PC-3 (cell line): Measurements from ENCODE around the gene SUGCT. TPM values are rescaled to one million over a fixed set of nuclear protein-coding genes. Genes with fewer than 3 reads are reported as not detected.

ENCODE experiments used
- ATAC-seq: fragments of 200-7000 bp; cut with Tn5 transposase; 2 replicates; pipeline ENCODE4 v1.9.1; 2020; ENCODE audit warnings: mild to moderate bottlenecking, moderate library complexity
- BruUV-seq: library from RNA; stranded (reverse); fragments of 400-500 nt; replicated peaks from 2 replicates; lab custom pipeline; 2021; lab: Mats Ljungman, UMichigan
- CTCF ChIA-PET: fragments of 300-600 bp; sonication (Branson Sonifier 250); formaldehyde crosslinking; loops from one replicate; lab custom pipeline; 2022; ENCODE audit warnings: antibody characterized with exemption; lab: Charles Lee
- POLR2A ChIA-PET: fragments of 300-600 bp; sonication (Branson Sonifier 250); formaldehyde crosslinking; loops from one replicate; lab custom pipeline; 2022; ENCODE audit warnings: antibody characterized with exemption; ENCODE audit not compliant: unreplicated experiment; lab: Charles Lee
- DNase-seq: peaks from one replicate; pipeline ENCODE4 v3.0.0-alpha.2; 2015
- H2AFZ ChIP-seq: fragments of 300-600 bp; sonication (generic); 2 replicates; pipeline ENCODE4 v1.6.0; 2016; ENCODE audit warnings: antibody characterized with exemption, low read length
- H3F3A ChIP-seq: fragments of 300-600 bp; sonication (generic); one replicate; pipeline ENCODE4 v1.6.0; 2017; ENCODE audit warnings: antibody characterized with exemption, low read length, control low read depth, mild to moderate bottlenecking; ENCODE audit not compliant: unreplicated experiment
- H3K27ac ChIP-seq: fragments of 300-600 bp; sonication (generic); 2 replicates; pipeline ENCODE4 v1.5.1; 2016; ENCODE audit warnings: mild to moderate bottlenecking, low read length
- H3K27me3 ChIP-seq: fragments of 300-600 bp; sonication (generic); 2 replicates; pipeline ENCODE4 v1.6.1; 2016; ENCODE audit warnings: low read length, mixed read lengths
- H3K36me3 ChIP-seq: fragments of 300-600 bp; sonication (generic); 2 replicates; pipeline ENCODE4 v1.6.1; 2016; ENCODE audit warnings: low read depth, mixed run types, low read length, mixed read lengths
- H3K4me1 ChIP-seq: fragments of 300-600 bp; sonication (generic); 2 replicates; pipeline ENCODE4 v1.5.1; 2016; ENCODE audit warnings: low read length; ENCODE audit not compliant: insufficient read depth
- H3K4me2 ChIP-seq: fragments of 300-600 bp; sonication (generic); 2 replicates; pipeline ENCODE4 v1.6.0; 2016; ENCODE audit warnings: low read length
- H3K4me3 ChIP-seq: fragments of 300-600 bp; sonication (generic); 2 replicates; pipeline ENCODE4 v1.5.1; 2016; ENCODE audit warnings: mild to moderate bottlenecking, low read length, mixed read lengths
- H3K79me2 ChIP-seq: fragments of 300-600 bp; sonication (generic); 2 replicates; pipeline ENCODE4 v1.6.1; 2017; ENCODE audit warnings: low read length, mixed read lengths
- H3K9ac ChIP-seq: fragments of 300-600 bp; sonication (generic); 2 replicates; pipeline ENCODE4 v1.6.0; 2016; ENCODE audit warnings: mild to moderate bottlenecking, low read length
- H3K9me2 ChIP-seq: fragments of 300-600 bp; sonication (generic); replicated peaks from 2 replicates; pipeline ENCODE4 v1.6.1; 2016; ENCODE audit warnings: mixed run types, low read length, mixed read lengths
- H3K9me3 ChIP-seq: fragments of 300-600 bp; sonication (generic); 2 replicates; pipeline ENCODE4 v1.6.1; 2016; ENCODE audit warnings: low read length, mixed read lengths
- H4K20me1 ChIP-seq: fragments of 300-600 bp; sonication (generic); 2 replicates; pipeline ENCODE4 v1.6.1; 2016; ENCODE audit warnings: low read length, mixed read lengths
- CTCF ChIP-seq: fragments of 300-600 bp; sonication (generic); conservative IDR thresholded peaks from 2 replicates; pipeline ENCODE4 v1.5.1; 2017; ENCODE audit warnings: antibody characterized with exemption, low read depth, mild to moderate bottlenecking, low read length
- EZH2 ChIP-seq: fragments of 300-600 bp; sonication (generic); IDR thresholded peaks from one replicate; pipeline ENCODE4 v1.6.1; 2017; ENCODE audit warnings: antibody characterized with exemption, mild to moderate bottlenecking, low read length; ENCODE audit not compliant: unreplicated experiment
- EZH2phosphoT487 ChIP-seq: fragments of 300-600 bp; sonication (generic); IDR thresholded peaks from 2 replicates; pipeline ENCODE4 v1.6.1; 2018; ENCODE audit warnings: mild to moderate bottlenecking, antibody characterized with exemption, low read length, borderline replicate concordance
- intact Hi-C: fragments of 100-400 bp; cut with micrococcal nuclease; formaldehyde crosslinking; loops from 2 replicates; pipeline ENCODE4 v1.9.0; 2023
- total RNA-seq: library from RNA; depleted of rRNA; stranded (reverse); fragments of >200 nt; gene quantifications from 2 replicates; pipeline ENCODE4 v1.2.3, GENCODE V29; 2014

Gene SUGCT
- total RNA-seq, 1 experiment from 2014 or later, result 2.9 TPM

GRCh38 chr7:40694991-40695390, 560.2 kb downstream of the SUGCT start:
- no TSS peak for BruUV-seq
- TF ChIP-seq EZH2 (no peak), CTCF (no peak), EZH2phosphoT487 (no peak)
- intact Hi-C loops, result no loop called here

GRCh38 chr7:40697653-40698052, 562.8 kb downstream of the SUGCT start:
- Histone ChIP-seq H3K9ac (no peak overlapping the region), H3K9me2 (no peaks in the 10 kb centered on the region), H3K27ac (no peak overlapping the region), H3F3A (no peaks in the 10 kb centered on the region), H2AFZ (no peak overlapping the region), H3K4me2 (no peak overlapping the region), H3K9me3 (no peaks in the 10 kb centered on the region), H3K79me2 (no peaks in the 10 kb centered on the region), H3K4me1 (peaks cover 3% of the 10 kb centered on the region; the same call in 1 of the 2 replicates), H3K4me3 (no peak overlapping the region), H4K20me1 (no peaks in the 10 kb centered on the region), H3K36me3 (no peaks in the 10 kb centered on the region), H3K27me3 (no peaks in the 10 kb centered on the region)
- ChIA-PET CTCF (no interaction called here), POLR2A (no interaction called here)
- no peak for ATAC-seq
- no TSS peak for BruUV-seq
- TF ChIP-seq CTCF, result no peak
- TF ChIP-seq EZH2, result no peak
- TF ChIP-seq EZH2phosphoT487, result no peak
- intact Hi-C loops, result no loop called here
- no peak for DNase-seq

More at GRCh38 chr7:40694991-40695390, 560.2 kb downstream of the SUGCT start:
- H3K9me2 ChIP-seq, result no peaks in the 10 kb centered on the region
- no peak overlapping the region for H3K4me2 ChIP-seq
- H3K27me3 ChIP-seq, result no peaks in the 10 kb centered on the region
- CTCF ChIA-PET, result no interaction called here
- peaks cover 3% of the 10 kb centered on the region; the same call in 1 of the 2 replicates for H3K4me1 ChIP-seq
- no peaks in the 10 kb centered on the region for H4K20me1 ChIP-seq
- no peaks in the 10 kb centered on the region for H3K79me2 ChIP-seq
- H3K27ac ChIP-seq, result no peak overlapping the region
- DNase-seq (no peak), ATAC-seq (no peak)
- H3K36me3 ChIP-seq, result no peaks in the 10 kb centered on the region
- H3F3A ChIP-seq, result no peaks in the 10 kb centered on the region
- POLR2A ChIA-PET, result no interaction called here
- no peak overlapping the region for H2AFZ ChIP-seq
- no peaks in the 10 kb centered on the region for H3K9me3 ChIP-seq
- H3K4me3 ChIP-seq, result no peak overlapping the region
- H3K9ac ChIP-seq, result no peak overlapping the region

- no peak for TF ChIP-seq CTCF
- TF ChIP-seq EZH2phosphoT487, result no peak
- no peak for TF ChIP-seq EZH2
- BruUV-seq, result no TSS peak
- Histone ChIP-seq H3K27ac (no peak overlapping the region), H3K27me3 (no peaks in the 10 kb centered on the region), H4K20me1 (no peaks in the 10 kb centered on the region), H3K4me2 (no peak overlapping the region), H3F3A (no peaks in the 10 kb centered on the region), H3K9me2 (no peaks in the 10 kb centered on the region), H3K4me1 (peaks cover 3% of the 10 kb centered on the region; the same call in 1 of the 2 replicates), H3K36me3 (no peaks in the 10 kb centered on the region), H3K4me3 (no peak overlapping the region), H3K9ac (no peak overlapping the region), H2AFZ (no peak overlapping the region), H3K9me3 (no peaks in the 10 kb centered on the region), H3K79me2 (no peaks in the 10 kb centered on the region)
- ATAC-seq (no peak; the same call in 1 of the 2 replicates), DNase-seq (peak; percentile 14)
- ChIA-PET POLR2A (no interaction called here), CTCF (no interaction called here)
- intact Hi-C loops, result no loop called here
These were observed 563.6 kb downstream of the SUGCT start for GRCh38 chr7:40698214-40698920.
